ENCODE results near the gene MGAT5B.

DNA sequence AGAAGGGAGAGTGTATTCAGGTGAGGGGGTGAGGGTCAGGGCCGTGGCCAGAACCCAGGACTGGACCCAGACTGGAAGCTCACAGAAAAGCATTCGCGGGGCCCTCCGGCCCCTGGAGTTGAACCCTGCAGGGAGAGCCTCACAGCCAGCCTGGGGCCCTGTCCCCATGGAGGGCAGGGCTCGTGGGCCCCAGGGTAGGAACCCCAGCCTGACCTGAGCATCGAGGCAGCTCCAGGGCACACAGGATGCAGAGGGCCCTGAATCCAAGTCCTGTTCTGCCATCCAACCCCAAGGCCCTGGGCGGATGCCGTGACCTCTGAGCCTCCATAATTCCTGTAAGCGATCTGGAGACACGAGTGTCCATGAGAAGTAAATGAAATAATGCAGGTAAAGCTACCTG is 79.1 kb downstream of the MGAT5B start:
- TF ChIP-seq POLR2A (IDR thresholded peaks at IDR 0.05) (no peak), EP300 (IDR thresholded peaks at IDR 0.05) (no peak)
- TF ChIP-seq, protein P1, sequence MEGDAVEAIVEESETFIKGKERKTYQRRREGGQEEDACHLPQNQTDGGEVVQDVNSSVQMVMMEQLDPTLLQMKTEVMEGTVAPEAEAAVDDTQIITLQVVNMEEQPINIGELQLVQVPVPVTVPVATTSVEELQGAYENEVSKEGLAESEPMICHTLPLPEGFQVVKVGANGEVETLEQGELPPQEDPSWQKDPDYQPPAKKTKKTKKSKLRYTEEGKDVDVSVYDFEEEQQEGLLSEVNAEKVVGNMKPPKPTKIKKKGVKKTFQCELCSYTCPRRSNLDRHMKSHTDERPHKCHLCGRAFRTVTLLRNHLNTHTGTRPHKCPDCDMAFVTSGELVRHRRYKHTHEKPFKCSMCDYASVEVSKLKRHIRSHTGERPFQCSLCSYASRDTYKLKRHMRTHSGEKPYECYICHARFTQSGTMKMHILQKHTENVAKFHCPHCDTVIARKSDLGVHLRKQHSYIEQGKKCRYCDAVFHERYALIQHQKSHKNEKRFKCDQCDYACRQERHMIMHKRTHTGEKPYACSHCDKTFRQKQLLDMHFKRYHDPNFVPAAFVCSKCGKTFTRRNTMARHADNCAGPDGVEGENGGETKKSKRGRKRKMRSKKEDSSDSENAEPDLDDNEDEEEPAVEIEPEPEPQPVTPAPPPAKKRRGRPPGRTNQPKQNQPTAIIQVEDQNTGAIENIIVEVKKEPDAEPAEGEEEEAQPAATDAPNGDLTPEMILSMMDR (IDR thresholded peaks at IDR 0.05): no peak

All from tibial nerve (tissue), 4 donors.